Tongue (tissue), 2 donors: ENCODE data around the gene TMEM178B. TPM values are rescaled to one million over a fixed set of nuclear protein-coding genes. Genes with fewer than 3 reads are reported as not detected.
"Not testable (repeated sequence)": the region's sequence is repeated elsewhere in the genome, so short reads cannot be mapped to it uniquely, and the experiment has no call there.

ENCODE experiments used
- DNase-seq: peaks from one replicate; pipeline ENCODE4 v3.0.0-alpha.2; 2015
- total RNA-seq: library from RNA; depleted of rRNA; stranded (reverse); fragments of >200 nt; gene quantifications from one replicate; pipeline ENCODE4 v1.2.3, GENCODE V29; 2014

Gene TMEM178B
- total RNA-seq, 1 donor from 2014 or later: 2.5 TPM

DNA sequence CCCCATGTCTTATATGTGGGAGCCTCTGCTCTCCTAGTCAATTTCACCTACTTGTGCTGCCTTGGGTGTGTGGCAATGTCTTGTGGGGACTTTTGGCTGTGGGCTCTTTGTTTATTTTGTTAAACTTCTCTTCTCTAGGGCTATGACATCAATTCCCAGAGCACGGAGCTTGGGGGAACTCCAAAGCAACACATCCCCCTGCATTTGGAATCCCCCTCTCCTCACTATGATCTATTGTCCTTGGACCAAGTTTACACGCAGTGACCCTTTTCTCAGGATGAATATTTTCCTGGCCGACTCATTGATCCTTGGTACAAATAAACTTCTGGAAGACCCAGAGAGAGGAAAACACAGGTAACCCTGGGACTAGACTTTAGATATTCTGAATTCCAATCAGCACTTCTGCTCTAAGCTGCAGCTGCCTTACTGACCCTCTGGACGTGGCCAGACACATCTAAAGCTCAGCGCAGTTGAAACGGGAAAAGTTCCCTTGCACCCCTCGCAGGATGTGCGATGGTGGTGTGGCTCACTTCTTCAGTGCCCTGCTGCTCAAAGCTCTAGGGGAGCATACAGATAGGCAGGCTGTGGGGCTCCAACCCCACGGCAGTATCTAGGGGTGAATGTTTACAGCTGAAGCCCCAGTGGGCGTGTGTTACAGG lies 110.8 kb downstream of the TMEM178B start:
- no peak for DNase-seq

DNA sequence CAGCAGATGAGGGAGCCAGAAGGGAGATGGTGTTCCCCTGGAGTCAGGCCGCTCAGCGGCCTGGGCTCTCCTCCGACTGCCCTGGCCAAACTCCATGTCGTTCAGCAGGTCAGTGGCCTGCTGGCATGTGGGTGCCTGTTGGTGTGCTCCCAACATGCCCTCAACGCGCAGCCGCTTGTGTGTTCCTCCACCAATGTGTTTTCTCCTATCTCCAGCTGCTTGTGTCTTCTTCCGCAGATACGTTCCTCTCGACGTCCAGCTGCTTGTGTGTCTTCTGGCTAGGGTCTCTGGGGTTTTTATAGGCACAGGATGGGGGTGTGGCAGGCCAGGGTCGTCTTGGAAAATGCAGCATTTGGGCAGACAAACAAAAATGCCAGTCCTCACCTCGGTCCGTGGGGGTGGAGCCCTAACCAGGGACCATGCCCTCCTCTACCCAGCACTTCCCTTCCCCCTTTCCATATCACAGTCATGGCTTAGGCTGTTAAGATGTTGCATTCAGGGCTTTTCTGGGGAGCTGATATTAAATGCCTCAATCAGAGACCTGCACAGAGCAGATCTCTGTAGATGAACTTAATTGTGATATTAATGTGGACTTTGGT lies 111.6 kb downstream of the TMEM178B start:
- no peak for DNase-seq

DNA sequence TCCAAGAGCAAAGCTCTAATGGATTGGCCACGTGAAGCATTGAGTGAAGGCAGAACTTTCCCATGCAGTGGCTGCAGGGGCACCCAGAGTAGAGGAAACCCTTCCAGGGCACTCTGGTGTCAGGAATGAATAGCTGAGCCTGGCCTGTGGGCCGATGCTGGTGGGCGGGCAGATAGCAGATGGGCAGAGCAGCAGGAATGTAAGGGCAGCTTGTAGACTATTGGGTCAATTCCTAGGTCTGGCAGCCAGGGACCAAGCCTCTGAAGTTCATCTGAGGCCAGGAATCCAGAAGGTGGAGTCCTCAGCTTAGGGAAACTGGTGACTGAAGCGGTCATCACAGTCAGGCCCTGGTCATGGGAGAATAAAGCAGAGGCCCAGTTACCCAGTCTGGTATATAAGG lies 115.4 kb downstream of the TMEM178B start:
- no peak for DNase-seq

- no peak for DNase-seq
These were observed 116.6 kb downstream of the TMEM178B start for GRCh38 chr7:141190495-141190894.

DNA sequence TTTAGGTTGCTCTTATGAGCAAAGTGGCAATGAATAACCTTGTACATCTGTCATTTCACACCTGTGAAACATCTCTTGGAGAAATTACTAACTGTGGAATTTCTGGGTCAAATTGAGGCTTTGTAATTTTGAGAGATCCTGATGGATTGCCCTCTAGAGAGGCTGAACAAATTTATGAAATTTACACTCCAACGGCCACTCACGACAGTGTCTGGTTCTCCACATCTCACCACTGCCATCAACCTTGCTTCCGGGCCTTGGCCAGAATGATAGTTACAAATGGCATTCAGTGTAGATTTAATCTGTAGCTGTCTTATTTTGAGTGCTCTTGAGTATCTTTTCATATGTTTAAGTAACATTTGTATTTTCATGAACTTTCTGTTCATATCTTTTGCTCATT lies 117.4 kb downstream of the TMEM178B start:
- no peak for DNase-seq

- DNase-seq: no peak
These were observed 119.2 kb downstream of the TMEM178B start for GRCh38 chr7:141193066-141193465.

- DNase-seq: not testable (repeated sequence)
These were observed 121.9 kb downstream of the TMEM178B start for GRCh38 chr7:141195722-141196121.

- peak; percentile 48 for DNase-seq
These were observed 124.5 kb downstream of the TMEM178B start for GRCh38 chr7:141198194-141198958.

DNA sequence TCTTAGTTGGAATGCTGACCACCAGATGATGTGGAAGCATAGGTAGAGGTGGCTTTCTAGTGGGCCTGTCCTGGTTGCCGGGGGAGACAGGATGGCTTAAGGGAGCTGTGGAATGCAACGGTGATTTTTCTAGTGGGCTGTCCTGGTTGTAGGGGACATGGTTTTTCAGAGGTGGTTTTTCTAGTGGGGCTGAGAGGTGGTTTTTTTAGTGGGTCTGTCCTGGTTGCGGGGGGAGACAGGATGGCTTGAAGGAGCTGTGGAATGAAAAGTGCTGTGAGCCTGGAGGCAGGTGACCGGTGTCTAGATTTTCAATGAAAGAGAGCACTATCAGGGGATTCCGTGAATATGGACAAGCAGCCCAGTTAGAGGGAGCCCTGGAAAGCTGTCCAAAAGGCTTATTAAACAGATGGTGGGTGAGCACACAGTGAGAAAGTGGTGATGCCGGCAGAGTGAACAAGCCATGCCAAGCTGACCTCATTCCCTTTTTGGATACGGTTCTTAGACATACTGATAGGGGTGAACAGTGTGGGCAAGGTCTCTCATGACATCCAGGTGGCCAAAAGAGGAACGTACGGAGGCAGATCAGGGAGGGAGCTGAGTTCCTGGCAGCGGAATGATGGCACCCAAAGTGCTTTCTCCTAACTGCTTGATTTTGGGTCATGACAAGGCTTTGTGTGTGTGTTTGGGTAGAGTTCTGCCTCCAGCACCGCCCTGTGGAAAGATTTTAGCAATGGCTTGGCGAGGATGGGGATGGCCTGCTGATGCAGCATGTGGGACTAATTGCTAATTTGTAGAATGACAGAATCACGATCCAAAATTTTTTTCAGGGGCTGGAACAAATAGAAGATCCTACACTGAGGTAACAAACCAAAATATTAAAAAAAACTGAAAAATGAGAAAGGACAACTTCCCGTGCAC lies 126.6 kb downstream of the TMEM178B start:
- no peak for DNase-seq

DNA sequence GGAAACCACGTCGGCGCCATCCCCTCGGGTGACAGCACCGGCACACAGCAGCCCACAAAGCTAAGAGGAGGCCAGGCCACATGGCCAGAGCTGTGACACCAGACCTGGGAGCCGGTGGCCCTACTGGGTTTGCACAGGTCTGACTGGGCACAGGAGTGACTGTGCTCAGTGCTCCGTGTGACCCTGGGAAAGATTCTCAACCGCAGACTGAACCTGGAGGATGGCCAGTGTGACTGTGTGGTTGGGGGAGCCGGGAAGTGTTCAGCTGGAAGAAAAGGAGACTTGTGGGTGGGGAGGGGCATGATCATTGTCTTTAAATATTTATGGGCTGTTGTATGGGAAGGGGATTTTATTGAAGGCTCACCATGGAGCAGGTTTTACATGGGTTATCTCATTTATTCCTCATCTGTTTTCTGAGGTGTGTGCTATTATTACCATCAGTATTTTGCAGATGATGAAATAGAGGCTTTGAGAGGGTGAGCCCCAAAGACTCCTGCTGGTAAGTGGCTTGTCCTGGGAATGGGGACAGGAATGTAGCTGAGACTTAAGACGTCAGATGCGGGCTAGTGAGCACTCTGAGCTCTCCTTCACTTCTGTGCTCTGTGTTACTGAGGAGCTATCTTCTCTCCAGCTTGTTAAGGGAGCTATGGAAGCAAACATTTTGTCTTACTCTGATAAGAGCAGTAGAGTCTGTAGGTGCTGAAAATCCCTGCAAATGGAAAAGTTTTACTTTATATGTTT lies 127.5 kb downstream of the TMEM178B start:
- DNase-seq: no peak

DNA sequence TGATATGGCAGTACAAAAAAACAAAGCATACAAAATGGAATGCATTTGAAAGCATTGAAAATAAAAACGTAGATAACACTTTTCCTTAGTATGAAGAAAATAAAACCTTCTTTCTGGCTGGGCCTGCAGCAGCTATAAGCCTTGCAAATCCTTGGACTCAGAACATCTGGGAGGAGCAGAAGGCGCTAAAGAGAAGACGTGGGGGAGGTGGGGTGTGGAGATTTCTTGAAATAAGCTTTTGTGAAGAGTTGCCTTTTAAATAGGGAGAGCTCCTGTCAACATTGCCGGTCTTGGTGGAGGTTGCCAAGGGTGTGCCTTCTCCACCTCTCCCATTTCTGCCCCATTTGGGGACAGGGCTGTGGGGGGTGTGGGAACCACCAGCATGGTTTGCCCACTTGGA lies 128.7 kb downstream of the TMEM178B start:
- DNase-seq: no peak

DNA sequence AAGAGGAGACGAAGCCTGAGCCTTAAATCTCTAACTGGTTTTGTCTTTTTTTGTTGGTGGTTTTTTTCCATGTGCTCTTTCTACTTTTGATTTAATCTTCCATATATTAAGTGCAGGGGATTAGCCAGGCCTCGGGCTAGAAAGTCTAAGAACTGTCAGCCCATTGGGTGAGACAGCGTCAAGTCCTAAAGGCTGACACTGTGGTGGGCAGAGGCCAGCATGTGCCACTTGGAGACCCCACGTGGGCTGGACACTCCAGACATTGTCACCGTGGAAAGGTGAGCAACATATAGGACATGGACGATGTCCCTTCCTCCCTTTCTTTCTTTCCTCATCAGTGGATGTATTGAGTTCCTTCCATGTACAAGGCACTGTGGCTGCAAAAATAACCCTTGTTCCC lies 129.3 kb downstream of the TMEM178B start:
- DNase-seq: no peak

- no peak for DNase-seq
These were observed 129.7 kb downstream of the TMEM178B start for GRCh38 chr7:141203586-141203985.

DNA sequence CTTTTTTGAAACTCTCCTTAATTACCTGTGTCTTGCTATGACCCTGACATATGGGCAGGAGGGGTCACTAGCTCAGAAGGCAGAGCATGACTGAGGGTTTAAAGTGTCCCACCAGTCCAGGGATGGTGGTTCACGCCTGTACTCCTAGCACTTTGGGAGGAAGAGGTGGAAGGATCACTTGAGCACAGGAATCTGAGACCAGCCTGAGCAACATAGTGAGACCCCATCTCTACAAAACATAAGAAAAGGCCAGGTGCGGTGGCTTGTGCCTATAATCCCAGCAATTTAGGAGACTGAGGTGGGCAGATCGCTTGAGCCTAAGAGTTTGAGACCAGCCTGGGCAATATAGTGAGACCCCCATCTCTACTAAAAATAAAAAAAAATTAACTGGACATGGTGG lies 133.8 kb downstream of the TMEM178B start:
- DNase-seq: no peak

DNA sequence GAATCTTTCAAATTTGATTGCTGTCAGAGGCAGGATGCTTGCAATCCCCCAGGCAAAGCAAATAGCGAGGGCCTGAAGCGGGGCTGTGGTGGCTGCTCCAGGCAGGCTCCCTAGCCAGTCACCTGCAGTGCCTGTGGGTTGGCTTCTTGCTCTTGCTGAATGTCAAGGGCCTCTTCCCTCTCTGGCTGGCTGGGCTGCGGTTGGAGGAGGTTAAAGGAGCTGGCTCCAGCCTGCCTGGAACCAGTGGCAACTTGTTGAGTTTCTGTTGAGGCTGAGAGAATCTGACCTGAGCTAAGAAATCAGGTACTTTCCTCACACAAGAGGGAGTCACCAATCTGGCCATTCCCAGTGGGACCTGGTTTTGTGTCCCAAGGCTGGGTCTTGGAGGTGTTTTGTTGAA lies 134.7 kb downstream of the TMEM178B start:
- no peak for DNase-seq

DNA sequence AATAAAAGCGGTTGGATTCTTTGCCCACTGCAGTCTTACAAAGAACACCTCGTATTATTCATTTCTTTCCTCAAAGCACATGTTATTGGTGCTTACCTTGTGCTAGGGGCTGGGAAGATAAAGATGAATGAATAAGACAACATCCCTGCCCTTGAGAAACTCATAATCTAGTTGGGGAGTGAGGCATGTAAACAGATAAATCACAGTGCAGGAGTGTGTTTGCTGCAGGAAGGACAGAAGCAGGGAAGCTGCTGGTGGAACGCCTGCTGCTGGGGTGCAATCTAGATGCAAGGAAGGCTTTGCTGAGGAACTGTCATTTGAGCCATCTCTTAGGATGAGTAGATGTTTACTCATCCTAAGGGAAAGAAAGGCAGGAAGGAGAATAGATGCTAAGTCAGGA lies 135.6 kb downstream of the TMEM178B start:
- DNase-seq: no peak

GRCh38 chr7:141210862-141211261 lies 137.0 kb downstream of the TMEM178B start:
- no peak for DNase-seq

DNA sequence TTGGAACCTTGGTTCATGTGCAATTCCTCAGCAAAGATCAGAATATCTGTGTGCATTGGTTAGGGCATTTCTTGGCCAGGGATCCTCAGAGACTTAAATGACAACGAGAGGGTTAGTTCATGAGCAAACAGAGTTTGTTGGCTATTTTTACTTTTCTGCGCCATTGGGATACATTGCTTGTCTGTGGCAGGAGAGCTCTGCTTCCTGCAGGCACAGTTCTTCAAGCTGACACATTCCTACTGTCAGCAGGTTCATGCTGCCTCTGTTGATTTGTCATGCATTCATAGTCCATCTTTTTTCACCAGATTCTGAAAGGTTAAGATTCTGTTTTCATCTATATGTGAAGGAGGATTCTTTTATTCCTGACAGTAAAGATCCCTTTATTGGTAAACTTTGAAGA lies 139.4 kb downstream of the TMEM178B start:
- DNase-seq: no peak

DNA sequence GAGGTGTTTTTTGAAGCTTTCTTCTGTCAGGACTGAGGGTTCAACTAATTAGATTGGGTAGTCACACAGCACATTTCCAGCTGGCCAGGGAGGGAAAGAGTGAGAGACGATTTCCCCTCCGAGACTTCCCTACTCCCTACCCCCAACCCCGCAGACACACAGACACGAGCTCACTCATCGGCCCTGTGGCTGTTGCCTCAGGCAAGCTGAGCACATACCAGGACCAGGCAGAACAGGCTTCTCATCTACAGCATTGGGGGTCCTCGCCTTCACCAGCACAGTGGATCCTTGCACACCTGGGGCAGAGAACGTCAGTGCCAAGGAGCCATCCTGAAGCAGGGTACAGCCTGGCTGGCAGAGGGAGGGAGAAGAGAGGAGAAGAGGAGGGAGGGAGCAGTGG lies 144.1 kb downstream of the TMEM178B start:
- DNase-seq: no peak

DNA sequence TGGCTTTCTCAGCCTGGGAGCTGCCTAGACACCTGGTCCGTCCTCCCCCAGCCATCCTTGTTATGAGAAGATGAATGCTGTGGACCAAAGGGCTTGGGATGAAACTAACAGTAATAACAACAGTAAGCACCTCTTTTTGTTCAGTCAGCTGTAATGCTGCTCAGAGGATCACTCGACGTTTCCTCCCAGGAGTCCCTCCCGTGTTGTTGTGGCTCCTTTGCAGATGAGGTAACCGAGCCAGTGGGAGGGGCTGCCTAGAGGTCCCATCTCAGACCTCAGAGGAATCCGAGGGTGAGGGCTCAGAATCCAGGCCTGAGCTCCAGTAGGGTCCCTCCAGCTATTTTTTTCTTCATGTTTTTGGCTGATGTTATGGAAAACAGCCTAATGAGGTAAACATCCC lies 145.1 kb downstream of the TMEM178B start:
- no peak for DNase-seq

DNA sequence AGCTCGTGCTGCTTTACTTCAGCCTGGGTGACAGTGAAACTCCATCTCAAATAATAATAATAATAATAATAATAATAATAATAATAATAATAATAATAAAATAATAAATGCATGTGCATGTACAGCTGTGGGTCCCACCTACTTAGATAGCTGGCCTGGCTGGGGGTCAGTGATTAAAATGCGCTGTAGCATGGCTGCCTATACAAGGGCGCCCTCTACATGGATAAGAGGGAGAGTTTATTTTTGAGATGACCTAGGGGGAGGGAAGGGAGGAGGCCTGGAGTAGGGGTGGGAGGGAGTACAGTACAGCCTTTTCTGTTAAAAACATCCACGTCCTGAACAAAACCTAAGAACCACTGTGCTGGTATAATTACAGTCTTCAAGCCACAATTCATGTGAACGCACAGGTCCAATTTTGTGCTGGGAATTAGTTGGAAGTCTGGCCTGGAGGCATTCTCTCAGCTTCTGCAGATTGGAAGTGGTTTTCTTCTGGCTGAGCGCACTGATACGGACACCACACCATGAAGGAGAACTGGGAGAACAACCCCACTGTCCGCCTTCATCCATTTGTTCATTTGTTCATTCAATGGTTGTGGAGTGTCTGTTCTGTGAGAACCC lies 146.5 kb downstream of the TMEM178B start:
- DNase-seq: no peak
